AG09309 (cell line): ENCODE results near the gene HYAL2.
"Not testable (repeated sequence)": the region's sequence is repeated elsewhere in the genome, so short reads cannot be mapped to it uniquely, and the experiment has no call there.

Experiments
- DNase-seq: peaks from one replicate; pipeline ENCODE4 v3.0.0-alpha.2; 2010; ENCODE audit warnings: low read depth
- H3K4me3 ChIP-seq: 2 replicates; pipeline ENCODE4 v1.5.1; 2011; ENCODE audit warnings: mild to moderate bottlenecking, low read depth, low read length, moderate library complexity; ENCODE audit not compliant: control insufficient read depth
- CTCF ChIP-seq: IDR thresholded peaks from 2 replicates; pipeline ENCODE4 v1.5.1; 2011; ENCODE audit warnings: mild to moderate bottlenecking, low read depth, low read length, inconsistent platforms; ENCODE audit not compliant: insufficient read depth, control insufficient read depth; ENCODE audit errors: missing control alignments

HYAL2 gene

GRCh38 chr3:50273689-50274065, 48.9 kb downstream of the HYAL2 start:
- no peak for TF ChIP-seq CTCF
- H3K4me3 ChIP-seq, result no peak overlapping the region
- DNase-seq, result no peak

- H3K4me3 ChIP-seq, result no peak overlapping the region; the same call in 1 of the 2 replicates
- TF ChIP-seq CTCF, result peak; percentile 94
- no peak for DNase-seq
Observed at GRCh38 chr3:50272911-50273688, 49.4 kb downstream of the HYAL2 start.

- DNase-seq, H3K4me3 ChIP-seq: not testable (repeated sequence)
Observed at GRCh38 chr3:50272538-50272910, 50.0 kb downstream of the HYAL2 start.

- DNase-seq, result no peak
- no peak overlapping the region for H3K4me3 ChIP-seq
- no peak for TF ChIP-seq CTCF
Observed at GRCh38 chr3:50271314-50271936, 51.1 kb downstream of the HYAL2 start.

GRCh38 chr3:50270422-50271224, 51.9 kb downstream of the HYAL2 start:
- H3K4me3 ChIP-seq, result no peak overlapping the region
- TF ChIP-seq CTCF, result no peak
- DNase-seq, result no peak

GRCh38 chr3:50269977-50270413, 52.5 kb downstream of the HYAL2 start:
- DNase-seq, result no peak
- TF ChIP-seq CTCF, result no peak
- H3K4me3 ChIP-seq, result no peak overlapping the region

GRCh38 chr3:50269460-50269859, 53.1 kb downstream of the HYAL2 start:
- no peak for TF ChIP-seq CTCF
- peak overlapping the region; percentile 30 for H3K4me3 ChIP-seq
- DNase-seq, result no peak
